ENCODE data around the gene TESK2. TPM values are rescaled to one million over a fixed set of nuclear protein-coding genes. Genes with fewer than 3 reads are reported as not detected.

Gene TESK2
- polyA plus RNA-seq, 1 of the 3 experiments (the other 2 are of a cell fraction), result 1.3 TPM

DNA sequence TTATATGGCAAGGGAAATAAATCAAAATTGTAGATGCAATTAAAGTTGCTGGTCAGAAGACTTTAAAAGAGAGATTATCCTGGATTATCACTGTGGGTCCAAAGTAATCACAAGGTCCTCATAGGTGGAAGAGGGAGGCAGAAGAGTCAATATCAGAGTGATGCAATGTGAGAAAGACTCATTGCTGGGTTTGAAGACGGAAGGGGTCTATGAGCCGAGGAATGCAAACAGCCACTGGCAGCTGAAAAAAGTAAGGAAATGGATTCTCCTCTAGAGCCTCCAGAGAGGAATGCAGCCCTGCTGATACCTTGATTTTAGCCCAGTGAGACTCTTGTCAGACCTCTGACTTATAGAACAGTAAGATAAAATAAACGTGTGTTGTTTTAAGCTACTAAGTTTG is 90.9 kb downstream of the TESK2 start (continued):
- TF ChIP-seq, protein P1, sequence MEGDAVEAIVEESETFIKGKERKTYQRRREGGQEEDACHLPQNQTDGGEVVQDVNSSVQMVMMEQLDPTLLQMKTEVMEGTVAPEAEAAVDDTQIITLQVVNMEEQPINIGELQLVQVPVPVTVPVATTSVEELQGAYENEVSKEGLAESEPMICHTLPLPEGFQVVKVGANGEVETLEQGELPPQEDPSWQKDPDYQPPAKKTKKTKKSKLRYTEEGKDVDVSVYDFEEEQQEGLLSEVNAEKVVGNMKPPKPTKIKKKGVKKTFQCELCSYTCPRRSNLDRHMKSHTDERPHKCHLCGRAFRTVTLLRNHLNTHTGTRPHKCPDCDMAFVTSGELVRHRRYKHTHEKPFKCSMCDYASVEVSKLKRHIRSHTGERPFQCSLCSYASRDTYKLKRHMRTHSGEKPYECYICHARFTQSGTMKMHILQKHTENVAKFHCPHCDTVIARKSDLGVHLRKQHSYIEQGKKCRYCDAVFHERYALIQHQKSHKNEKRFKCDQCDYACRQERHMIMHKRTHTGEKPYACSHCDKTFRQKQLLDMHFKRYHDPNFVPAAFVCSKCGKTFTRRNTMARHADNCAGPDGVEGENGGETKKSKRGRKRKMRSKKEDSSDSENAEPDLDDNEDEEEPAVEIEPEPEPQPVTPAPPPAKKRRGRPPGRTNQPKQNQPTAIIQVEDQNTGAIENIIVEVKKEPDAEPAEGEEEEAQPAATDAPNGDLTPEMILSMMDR (IDR thresholded peaks at IDR 0.05), result no peak
- TF ChIP-seq GATA2 (CRISPR knock-in tag; IDR thresholded peaks at IDR 0.05) (no peak), ELF1 (IDR thresholded peaks at IDR 0.05) (no peak), EZH2phosphoT487 (IDR thresholded peaks at IDR 0.05; ENCODE audit: borderline replicate concordance, low read depth) (no peak), MEF2A (IDR thresholded peaks at IDR 0.05; ENCODE audit: borderline replicate concordance, low read depth) (no peak)

DNA sequence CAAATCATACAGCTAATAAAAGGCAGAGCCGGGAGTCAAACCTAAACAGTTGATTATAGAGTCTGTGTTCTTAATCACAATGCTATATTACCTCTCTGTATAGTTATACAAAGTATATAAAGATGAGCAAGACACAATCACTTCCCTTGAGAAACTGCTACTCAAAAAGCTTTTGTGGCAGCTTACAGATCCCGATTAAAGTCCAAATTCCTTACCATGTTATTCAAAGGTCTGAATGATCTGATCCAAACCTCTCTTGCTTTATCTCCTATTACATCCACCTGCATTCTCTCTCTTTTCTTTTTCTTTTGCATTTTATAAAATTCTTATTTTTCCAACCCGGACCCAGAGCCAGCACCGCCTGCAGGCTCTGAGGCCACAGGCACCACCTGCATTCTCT is 93.7 kb downstream of the TESK2 start:
- 82% methylated on average over 4 of the region's 4 CpGs for WGBS (ENCODE audit: low lambda C conversion rate)
- no peaks in the 10 kb centered on the region for H4K20me1 ChIP-seq (ENCODE audit: insufficient read depth)
- H3K9ac ChIP-seq, result no peak overlapping the region
- H3K9me2 ChIP-seq, result no peaks in the 10 kb centered on the region
- no peaks in the 10 kb centered on the region for H3F3A ChIP-seq (replicated peaks; ENCODE audit: insufficient read depth)
- no peak for DNase-seq
- no peak overlapping the region for H3K27ac ChIP-seq (ENCODE audit: low read depth in 2 of 2, low read length in 1 of 2)
- H2AFZ ChIP-seq (ENCODE audit: low read depth), result no peak overlapping the region
- no peaks in the 10 kb centered on the region for H3K4me1 ChIP-seq (ENCODE audit: control insufficient read depth in 1 of 2, insufficient read depth in 2 of 2, low read depth in 1 of 2, low read length in 1 of 2)
- no peak overlapping the region for H3K4me3 ChIP-seq (ENCODE audit: low read depth in 2 of 2, low read length in 1 of 2)
- CTCF ChIA-PET, result interaction anchor here (0.6 to 1.5 kb wide), 2 partner anchors 25 to 37 kb away, joined by 3 to 4 read pairs; no protein-coding TSS in a partner anchor
- POLR2A ChIA-PET, result no interaction called here
- TF ChIP-seq GABPA (IDR thresholded peaks at IDR 0.05; ENCODE audit: low read depth), result no peak
- TF ChIP-seq FOXJ3 (CRISPR knock-in tag; IDR thresholded peaks at IDR 0.05), result no peak
- no peak for TF ChIP-seq CHD2 (IDR thresholded peaks at IDR 0.05; ENCODE audit: low read length, partially characterized antibody)
- no peak for TF ChIP-seq TEAD4 (IDR thresholded peaks at IDR 0.05; ENCODE audit: borderline replicate concordance, insufficient read depth)
- TF ChIP-seq EP300 (IDR thresholded peaks at IDR 0.05; ENCODE audit: borderline replicate concordance in 1 of 2, low read depth in 1 of 2, low read length in 1 of 2), result no peak
- TF ChIP-seq JUND (IDR thresholded peaks at IDR 0.05), result no peak
- TF ChIP-seq FOXM1 (IDR thresholded peaks at IDR 0.05; ENCODE audit: low read depth), result no peak
- TF ChIP-seq, protein P2, sequence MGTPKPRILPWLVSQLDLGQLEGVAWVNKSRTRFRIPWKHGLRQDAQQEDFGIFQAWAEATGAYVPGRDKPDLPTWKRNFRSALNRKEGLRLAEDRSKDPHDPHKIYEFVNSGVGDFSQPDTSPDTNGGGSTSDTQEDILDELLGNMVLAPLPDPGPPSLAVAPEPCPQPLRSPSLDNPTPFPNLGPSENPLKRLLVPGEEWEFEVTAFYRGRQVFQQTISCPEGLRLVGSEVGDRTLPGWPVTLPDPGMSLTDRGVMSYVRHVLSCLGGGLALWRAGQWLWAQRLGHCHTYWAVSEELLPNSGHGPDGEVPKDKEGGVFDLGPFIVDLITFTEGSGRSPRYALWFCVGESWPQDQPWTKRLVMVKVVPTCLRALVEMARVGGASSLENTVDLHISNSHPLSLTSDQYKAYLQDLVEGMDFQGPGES (IDR thresholded peaks at IDR 0.05; ENCODE audit: low read depth, low read length), result no peak
- TF ChIP-seq, protein P3, sequence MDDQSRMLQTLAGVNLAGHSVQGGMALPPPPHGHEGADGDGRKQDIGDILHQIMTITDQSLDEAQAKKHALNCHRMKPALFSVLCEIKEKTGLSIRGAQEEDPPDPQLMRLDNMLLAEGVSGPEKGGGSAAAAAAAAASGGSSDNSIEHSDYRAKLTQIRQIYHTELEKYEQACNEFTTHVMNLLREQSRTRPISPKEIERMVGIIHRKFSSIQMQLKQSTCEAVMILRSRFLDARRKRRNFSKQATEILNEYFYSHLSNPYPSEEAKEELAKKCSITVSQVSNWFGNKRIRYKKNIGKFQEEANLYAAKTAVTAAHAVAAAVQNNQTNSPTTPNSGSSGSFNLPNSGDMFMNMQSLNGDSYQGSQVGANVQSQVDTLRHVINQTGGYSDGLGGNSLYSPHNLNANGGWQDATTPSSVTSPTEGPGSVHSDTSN (IDR thresholded peaks at IDR 0.05), result no peak
- TF ChIP-seq RFX5 (IDR thresholded peaks at IDR 0.05; ENCODE audit: low read length), result no peak
- no peak for TF ChIP-seq YY1 (IDR thresholded peaks at IDR 0.05; ENCODE audit: low read depth)
- H3K79me2 ChIP-seq (ENCODE audit: insufficient read depth), result no peaks in the 10 kb centered on the region
- H3K4me2 ChIP-seq, result no peak overlapping the region
- no peaks in the 10 kb centered on the region for H3K9me3 ChIP-seq
- H3K36me3 ChIP-seq (replicated peaks in 1 of 2; ENCODE audit: control insufficient read depth in 1 of 2, insufficient read depth in 2 of 2, low read length in 1 of 2), result no peaks in the 10 kb centered on the region
- no peaks in the 10 kb centered on the region for H3K27me3 ChIP-seq (ENCODE audit: insufficient read depth)
